HL-60 (cell line): ENCODE results near the gene MAPK10.

ENCODE experiments used
- CTCF ChIP-seq: IDR thresholded peaks from one replicate; pipeline ENCODE4 v1.5.1; 2011; ENCODE audit warnings: low read length, control low read depth, inconsistent platforms; ENCODE audit not compliant: insufficient read depth
- GABPA ChIP-seq: IDR thresholded peaks from 2 replicates; pipeline ENCODE4 v1.6.1; 2012; ENCODE audit warnings: low read depth
- POLR2AphosphoS5 ChIP-seq: IDR thresholded peaks from 2 replicates; pipeline ENCODE4 v1.6.1; 2012; ENCODE audit warnings: low read depth
- REST ChIP-seq: IDR thresholded peaks from 2 replicates; pipeline ENCODE4 v1.6.1; 2012; ENCODE audit warnings: low read depth; ENCODE audit not compliant: insufficient replicate concordance

- TF ChIP-seq CTCF (no peak), REST (no peak), POLR2AphosphoS5 (no peak), GABPA (no peak)
These were observed 301.2 kb downstream of the MAPK10 start for GRCh38 chr4:86058621-86059020.
